Activated B cell treated with CpG ODN at 0.5 μM for 24 hours (primary cell): ENCODE measurements around the gene FMC1. TPM values are rescaled to one million over a fixed set of nuclear protein-coding genes. Genes with fewer than 3 reads are reported as not detected.
"Not testable (repeated sequence)": the region's sequence is repeated elsewhere in the genome, so short reads cannot be mapped to it uniquely, and the experiment has no call there.

Experiments
- ATAC-seq: fragments of 200-7000 bp; cut with Tn5 transposase; one replicate; pipeline ENCODE4 v1.10.0; 2021; ENCODE audit warnings: low read depth, mild to moderate bottlenecking, moderate library complexity
- CTCF ChIA-PET: fragments of 350-600 bp; sonication (Branson Sonifier 250); formaldehyde crosslinking; loops from one replicate; lab custom pipeline; 2021; ENCODE audit warnings: antibody characterized with exemption; lab: Charles Lee
- POLR2A ChIA-PET: fragments of 350-600 bp; sonication (Branson Sonifier 250); formaldehyde crosslinking; loops from one replicate; lab custom pipeline; 2021; ENCODE audit warnings: antibody characterized with exemption; lab: Charles Lee
- DNase-seq: peaks from one replicate; pipeline ENCODE4 v3.0.0; 2022
- H3K27ac Mint-ChIP-seq: one replicate; pipeline ENCODE4 v1.8.0; 2020; ENCODE audit warnings: mixed read lengths
- H3K27me3 Mint-ChIP-seq: one replicate; pipeline ENCODE4 v1.8.0; 2021; ENCODE audit warnings: mixed read lengths
- H3K36me3 Mint-ChIP-seq: one replicate; pipeline ENCODE4 v1.8.0; 2021; ENCODE audit warnings: low read depth, mixed read lengths
- H3K4me1 Mint-ChIP-seq: one replicate; pipeline ENCODE4 v1.8.0; 2021; ENCODE audit warnings: mixed read lengths
- H3K4me3 Mint-ChIP-seq: one replicate; pipeline ENCODE4 v1.8.0; 2020; ENCODE audit warnings: mild to moderate bottlenecking, mixed read lengths
- H3K9me3 Mint-ChIP-seq: one replicate; pipeline ENCODE4 v1.8.0; 2020; ENCODE audit warnings: mixed read lengths
- intact Hi-C: fragments of 100-400 bp; cut with micrococcal nuclease; formaldehyde crosslinking; loops from one replicate; pipeline ENCODE4 v1.15.1; 2024
- total RNA-seq: library from RNA; stranded (reverse); gene quantifications from 2 replicates; pipeline ENCODE4 v1.2.3, GENCODE V29; 2022
- TF ChIP-seq, protein P1 (sequence below): fragments of 200-600 bp; IDR thresholded peaks from one replicate; pipeline ENCODE4 v1.8.0; 2022; ENCODE audit warnings: antibody characterized with exemption, mild to moderate bottlenecking

The FMC1 gene
- total RNA-seq, 1 donor from 2014 or later: 8.6 TPM

- intact Hi-C loops: no loop called here
- Mint-ChIP-seq H3K27me3 (no peaks in the 10 kb centered on the region), H3K27ac (no peak overlapping the region), H3K36me3 (no peaks in the 10 kb centered on the region), H3K4me3 (no peak overlapping the region), H3K4me1 (no peaks in the 10 kb centered on the region), H3K9me3 (no peaks in the 10 kb centered on the region)
- CTCF ChIA-PET: no interaction called here
- TF ChIP-seq, protein P1, sequence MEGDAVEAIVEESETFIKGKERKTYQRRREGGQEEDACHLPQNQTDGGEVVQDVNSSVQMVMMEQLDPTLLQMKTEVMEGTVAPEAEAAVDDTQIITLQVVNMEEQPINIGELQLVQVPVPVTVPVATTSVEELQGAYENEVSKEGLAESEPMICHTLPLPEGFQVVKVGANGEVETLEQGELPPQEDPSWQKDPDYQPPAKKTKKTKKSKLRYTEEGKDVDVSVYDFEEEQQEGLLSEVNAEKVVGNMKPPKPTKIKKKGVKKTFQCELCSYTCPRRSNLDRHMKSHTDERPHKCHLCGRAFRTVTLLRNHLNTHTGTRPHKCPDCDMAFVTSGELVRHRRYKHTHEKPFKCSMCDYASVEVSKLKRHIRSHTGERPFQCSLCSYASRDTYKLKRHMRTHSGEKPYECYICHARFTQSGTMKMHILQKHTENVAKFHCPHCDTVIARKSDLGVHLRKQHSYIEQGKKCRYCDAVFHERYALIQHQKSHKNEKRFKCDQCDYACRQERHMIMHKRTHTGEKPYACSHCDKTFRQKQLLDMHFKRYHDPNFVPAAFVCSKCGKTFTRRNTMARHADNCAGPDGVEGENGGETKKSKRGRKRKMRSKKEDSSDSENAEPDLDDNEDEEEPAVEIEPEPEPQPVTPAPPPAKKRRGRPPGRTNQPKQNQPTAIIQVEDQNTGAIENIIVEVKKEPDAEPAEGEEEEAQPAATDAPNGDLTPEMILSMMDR: no peak
- DNase-seq (no peak), ATAC-seq (no peak)
- POLR2A ChIA-PET: no interaction called here
Measured at GRCh38 chr7:139321071-139321745, 19.9 kb upstream of the FMC1 start.

- DNase-seq, H3K27ac Mint-ChIP-seq, CTCF ChIA-PET, H3K27me3 Mint-ChIP-seq, POLR2A ChIA-PET, intact Hi-C loops, ATAC-seq, H3K4me3 Mint-ChIP-seq, H3K9me3 Mint-ChIP-seq, H3K4me1 Mint-ChIP-seq, H3K36me3 Mint-ChIP-seq: not testable (repeated sequence)
Measured at GRCh38 chr7:139324709-139325108, 16.4 kb upstream of the FMC1 start.

DNA sequence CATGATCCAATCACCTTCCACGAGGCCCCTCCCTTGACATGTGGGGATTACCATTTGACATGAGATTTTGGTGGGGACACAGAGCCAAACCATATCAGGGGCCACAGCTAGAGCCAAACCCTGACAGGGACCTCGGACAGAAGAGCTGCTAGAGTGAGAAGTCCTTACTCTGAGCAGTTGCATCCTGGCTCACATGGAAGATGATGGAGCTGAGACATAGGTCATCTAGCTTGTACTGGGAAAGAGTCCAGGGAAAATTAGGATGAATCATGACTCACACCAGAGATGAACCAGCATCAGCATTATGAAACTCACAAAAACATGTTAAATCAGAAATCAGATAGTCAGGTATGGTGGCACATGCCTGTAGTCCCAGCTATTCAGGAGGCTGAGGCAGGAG, 12.8 kb upstream of the FMC1 start:
- H3K36me3 Mint-ChIP-seq: no peaks in the 10 kb centered on the region
- H3K27ac Mint-ChIP-seq: no peak overlapping the region
- H3K4me3 Mint-ChIP-seq: no peak overlapping the region
- TF ChIP-seq, protein P1: no peak
- intact Hi-C loops: no loop called here
- no peak for DNase-seq
- ATAC-seq: no peak
- H3K9me3 Mint-ChIP-seq: no peaks in the 10 kb centered on the region
- H3K27me3 Mint-ChIP-seq: no peaks in the 10 kb centered on the region
- ChIA-PET POLR2A (no interaction called here), CTCF (no interaction called here)
- no peaks in the 10 kb centered on the region for H3K4me1 Mint-ChIP-seq

DNA sequence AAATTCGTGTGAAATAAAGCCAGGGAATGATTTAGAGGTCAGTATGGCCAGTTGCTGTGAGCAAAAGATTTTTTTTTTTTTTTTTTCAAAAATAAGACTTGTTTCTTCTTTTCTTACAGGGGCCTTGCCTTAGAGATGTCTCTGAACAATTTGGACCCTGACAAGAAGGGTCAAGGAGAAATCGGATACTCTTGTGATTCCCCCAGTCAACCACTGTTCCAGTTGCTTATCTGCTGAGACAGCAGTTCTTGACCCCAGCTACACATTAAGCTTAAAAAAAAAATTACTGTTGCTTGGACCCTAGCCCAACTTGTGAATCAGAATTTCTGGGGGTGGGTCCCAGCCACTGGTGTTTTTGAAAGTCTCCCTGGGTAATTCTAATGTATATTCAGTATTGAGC, 12.0 kb upstream of the FMC1 start:
- TF ChIP-seq, protein P1: no peak
- CTCF ChIA-PET: no interaction called here
- intact Hi-C loops: no loop called here
- Mint-ChIP-seq H3K4me1 (no peaks in the 10 kb centered on the region), H3K27ac (no peak overlapping the region), H3K4me3 (no peak overlapping the region), H3K36me3 (no peaks in the 10 kb centered on the region), H3K9me3 (no peaks in the 10 kb centered on the region), H3K27me3 (no peaks in the 10 kb centered on the region)
- no peak for ATAC-seq
- POLR2A ChIA-PET: no interaction called here
- no peak for DNase-seq

- POLR2A ChIA-PET: no interaction called here
- H3K27ac Mint-ChIP-seq: no peak overlapping the region
- intact Hi-C loops: no loop called here
- no peaks in the 10 kb centered on the region for H3K9me3 Mint-ChIP-seq
- TF ChIP-seq, protein P1: no peak
- DNase-seq: no peak
- H3K27me3 Mint-ChIP-seq: no peaks in the 10 kb centered on the region
- H3K4me1 Mint-ChIP-seq: no peaks in the 10 kb centered on the region
- H3K36me3 Mint-ChIP-seq: no peaks in the 10 kb centered on the region
- no peak overlapping the region for H3K4me3 Mint-ChIP-seq
- CTCF ChIA-PET: no interaction called here
- ATAC-seq: no peak
Measured at GRCh38 chr7:139330333-139331030, 10.7 kb upstream of the FMC1 start.
